GM23338 (cell line): ENCODE measurements around the gene EMILIN2. TPM values are rescaled to one million over a fixed set of nuclear protein-coding genes. Genes with fewer than 3 reads are reported as not detected.

ENCODE experiments used
- CREB1 ChIP-seq: fragments of 250-450 bp; sonication (Bioruptor Pico); IDR thresholded peaks from 2 replicates; pipeline ENCODE4 v1.5.0; 2020; ENCODE audit warnings: low read depth, mild to moderate bottlenecking, moderate library complexity
- EZH2 ChIP-seq: fragments of 200-600 bp; sonication (generic); IDR thresholded peaks from one replicate; pipeline ENCODE4 v1.8.0; 2017; ENCODE audit warnings: antibody characterized with exemption, mild to moderate bottlenecking, low read depth; ENCODE audit not compliant: unreplicated experiment
- EZH2phosphoT487 ChIP-seq: fragments of 200-600 bp; sonication (generic); IDR thresholded peaks from one replicate; pipeline ENCODE4 v1.8.1; 2018; ENCODE audit warnings: antibody characterized with exemption; ENCODE audit not compliant: unreplicated experiment
- JUNB ChIP-seq: IDR thresholded peaks from one replicate; pipeline ENCODE4 v1.6.1; 2016; ENCODE audit warnings: antibody characterized with exemption; ENCODE audit not compliant: unreplicated experiment
- NANOG ChIP-seq: IDR thresholded peaks from 2 replicates; pipeline ENCODE4 v1.6.1; 2016; ENCODE audit warnings: antibody characterized with exemption, borderline replicate concordance
- STAT1 ChIP-seq: IDR thresholded peaks from one replicate; pipeline ENCODE4 v1.6.1; 2016; ENCODE audit warnings: antibody characterized with exemption; ENCODE audit not compliant: unreplicated experiment
- ZNF331 ChIP-seq: fragments of 250-450 bp; sonication (Bioruptor Pico); IDR thresholded peaks from 2 replicates; pipeline ENCODE4 v1.5.0; 2020; ENCODE audit warnings: low read depth, mild to moderate bottlenecking, moderate library complexity
- polyA plus RNA-seq: library from polyadenylated mRNA; unstranded; fragments of >200 nt; fragmentation: Nextera tagmentation; extraction: Ambion mirVana; gene quantifications from 2 replicates; pipeline ENCODE4 v1.2.1, GENCODE V29; 2016
- total RNA-seq: library from RNA; depleted of rRNA; stranded (reverse); fragments of >200 nt; shearing (Covaris generic); gene quantifications from 2 replicates; pipeline ENCODE4 v1.2.3, GENCODE V29; 2014
- TF ChIP-seq, protein P1 (sequence below): fragments of 250-450 bp; sonication (Bioruptor Pico); IDR thresholded peaks from 2 replicates; pipeline ENCODE4 v1.5.0; 2020; ENCODE audit warnings: mild to moderate bottlenecking, moderate library complexity
- TF ChIP-seq, protein P2 (sequence below): IDR thresholded peaks from 2 replicates; pipeline ENCODE4 v1.6.1; 2016; ENCODE audit warnings: antibody characterized with exemption

EMILIN2 gene
- total and polyA plus RNA-seq, 2 experiments from 2014 or later: 3.0 to 11.6 TPM

DNA sequence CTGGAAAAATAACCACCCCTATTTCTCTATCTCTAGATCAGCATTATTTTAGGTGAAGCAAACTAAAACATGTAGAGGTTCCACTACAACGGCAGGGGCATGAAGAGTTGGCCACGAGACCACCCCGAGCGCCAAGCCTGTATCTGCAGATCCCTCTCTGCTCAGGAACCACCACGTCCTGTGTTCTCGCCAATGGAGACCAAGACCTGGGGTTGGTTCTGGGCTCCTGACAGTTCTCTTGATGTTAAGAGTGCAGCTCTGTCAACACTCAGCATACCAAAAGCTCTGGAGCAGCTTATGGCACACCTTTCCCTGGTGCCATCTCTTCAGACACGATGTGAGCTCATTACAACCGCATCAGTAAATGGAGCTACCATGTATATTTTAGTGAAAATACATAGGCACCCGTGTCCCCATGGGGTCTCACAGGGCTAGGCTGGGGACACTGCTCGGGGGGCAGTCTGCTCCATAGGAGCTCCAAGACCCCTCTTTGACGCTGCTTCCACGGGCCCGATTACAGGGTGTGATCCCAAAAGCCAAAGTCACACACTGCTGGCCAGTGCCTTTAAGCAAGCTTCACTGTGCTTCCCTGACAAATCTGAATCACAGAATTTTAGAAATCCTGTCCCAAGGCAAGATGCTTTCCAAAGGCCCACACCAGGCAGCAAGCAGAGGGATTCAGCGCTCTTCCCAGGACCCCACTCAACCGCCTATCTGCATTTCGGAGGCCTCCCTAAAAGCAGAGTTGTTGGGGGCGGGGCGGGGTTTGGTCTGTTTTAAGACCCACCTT, 72.2 kb downstream of the EMILIN2 start (continued):
- TF ChIP-seq, protein P1, sequence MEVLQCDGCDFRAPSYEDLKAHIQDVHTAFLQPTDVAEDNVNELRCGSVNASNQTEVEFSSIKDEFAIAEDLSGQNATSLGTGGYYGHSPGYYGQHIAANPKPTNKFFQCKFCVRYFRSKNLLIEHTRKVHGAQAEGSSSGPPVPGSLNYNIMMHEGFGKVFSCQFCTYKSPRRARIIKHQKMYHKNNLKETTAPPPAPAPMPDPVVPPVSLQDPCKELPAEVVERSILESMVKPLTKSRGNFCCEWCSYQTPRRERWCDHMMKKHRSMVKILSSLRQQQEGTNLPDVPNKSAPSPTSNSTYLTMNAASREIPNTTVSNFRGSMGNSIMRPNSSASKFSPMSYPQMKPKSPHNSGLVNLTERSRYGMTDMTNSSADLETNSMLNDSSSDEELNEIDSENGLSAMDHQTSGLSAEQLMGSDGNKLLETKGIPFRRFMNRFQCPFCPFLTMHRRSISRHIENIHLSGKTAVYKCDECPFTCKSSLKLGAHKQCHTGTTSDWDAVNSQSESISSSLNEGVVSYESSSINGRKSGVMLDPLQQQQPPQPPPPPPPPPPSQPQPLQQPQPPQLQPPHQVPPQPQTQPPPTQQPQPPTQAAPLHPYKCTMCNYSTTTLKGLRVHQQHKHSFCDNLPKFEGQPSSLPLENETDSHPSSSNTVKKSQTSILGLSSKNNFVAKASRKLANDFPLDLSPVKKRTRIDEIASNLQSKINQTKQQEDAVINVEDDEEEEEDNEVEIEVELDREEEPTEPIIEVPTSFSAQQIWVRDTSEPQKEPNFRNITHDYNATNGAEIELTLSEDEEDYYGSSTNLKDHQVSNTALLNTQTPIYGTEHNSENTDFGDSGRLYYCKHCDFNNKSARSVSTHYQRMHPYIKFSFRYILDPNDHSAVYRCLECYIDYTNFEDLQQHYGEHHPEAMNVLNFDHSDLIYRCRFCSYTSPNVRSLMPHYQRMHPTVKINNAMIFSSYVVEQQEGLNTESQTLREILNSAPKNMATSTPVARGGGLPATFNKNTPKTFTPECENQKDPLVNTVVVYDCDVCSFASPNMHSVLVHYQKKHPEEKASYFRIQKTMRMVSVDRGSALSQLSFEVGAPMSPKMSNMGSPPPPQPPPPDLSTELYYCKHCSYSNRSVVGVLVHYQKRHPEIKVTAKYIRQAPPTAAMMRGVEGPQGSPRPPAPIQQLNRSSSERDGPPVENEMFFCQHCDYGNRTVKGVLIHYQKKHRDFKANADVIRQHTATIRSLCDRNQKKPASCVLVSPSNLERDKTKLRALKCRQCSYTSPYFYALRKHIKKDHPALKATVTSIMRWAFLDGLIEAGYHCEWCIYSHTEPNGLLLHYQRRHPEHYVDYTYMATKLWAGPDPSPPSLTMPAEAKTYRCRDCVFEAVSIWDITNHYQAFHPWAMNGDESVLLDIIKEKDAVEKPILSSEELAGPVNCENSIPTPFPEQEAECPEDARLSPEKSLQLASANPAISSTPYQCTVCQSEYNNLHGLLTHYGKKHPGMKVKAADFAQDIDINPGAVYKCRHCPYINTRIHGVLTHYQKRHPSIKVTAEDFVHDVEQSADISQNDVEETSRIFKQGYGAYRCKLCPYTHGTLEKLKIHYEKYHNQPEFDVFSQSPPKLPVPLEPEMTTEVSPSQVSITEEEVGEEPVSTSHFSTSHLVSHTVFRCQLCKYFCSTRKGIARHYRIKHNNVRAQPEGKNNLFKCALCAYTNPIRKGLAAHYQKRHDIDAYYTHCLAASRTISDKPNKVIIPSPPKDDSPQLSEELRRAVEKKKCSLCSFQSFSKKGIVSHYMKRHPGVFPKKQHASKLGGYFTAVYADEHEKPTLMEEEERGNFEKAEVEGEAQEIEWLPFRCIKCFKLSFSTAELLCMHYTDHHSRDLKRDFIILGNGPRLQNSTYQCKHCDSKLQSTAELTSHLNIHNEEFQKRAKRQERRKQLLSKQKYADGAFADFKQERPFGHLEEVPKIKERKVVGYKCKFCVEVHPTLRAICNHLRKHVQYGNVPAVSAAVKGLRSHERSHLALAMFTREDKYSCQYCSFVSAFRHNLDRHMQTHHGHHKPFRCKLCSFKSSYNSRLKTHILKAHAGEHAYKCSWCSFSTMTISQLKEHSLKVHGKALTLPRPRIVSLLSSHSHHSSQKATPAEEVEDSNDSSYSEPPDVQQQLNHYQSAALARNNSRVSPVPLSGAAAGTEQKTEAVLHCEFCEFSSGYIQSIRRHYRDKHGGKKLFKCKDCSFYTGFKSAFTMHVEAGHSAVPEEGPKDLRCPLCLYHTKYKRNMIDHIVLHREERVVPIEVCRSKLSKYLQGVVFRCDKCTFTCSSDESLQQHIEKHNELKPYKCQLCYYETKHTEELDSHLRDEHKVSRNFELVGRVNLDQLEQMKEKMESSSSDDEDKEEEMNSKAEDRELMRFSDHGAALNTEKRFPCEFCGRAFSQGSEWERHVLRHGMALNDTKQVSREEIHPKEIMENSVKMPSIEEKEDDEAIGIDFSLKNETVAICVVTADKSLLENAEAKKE: no peak
- TF ChIP-seq NANOG (no peak), CREB1 (CRISPR knock-in tag) (no peak), JUNB (no peak), STAT1 (no peak), EZH2phosphoT487 (no peak), EZH2 (no peak), ZNF331 (CRISPR knock-in tag) (no peak)
- TF ChIP-seq, protein P2, sequence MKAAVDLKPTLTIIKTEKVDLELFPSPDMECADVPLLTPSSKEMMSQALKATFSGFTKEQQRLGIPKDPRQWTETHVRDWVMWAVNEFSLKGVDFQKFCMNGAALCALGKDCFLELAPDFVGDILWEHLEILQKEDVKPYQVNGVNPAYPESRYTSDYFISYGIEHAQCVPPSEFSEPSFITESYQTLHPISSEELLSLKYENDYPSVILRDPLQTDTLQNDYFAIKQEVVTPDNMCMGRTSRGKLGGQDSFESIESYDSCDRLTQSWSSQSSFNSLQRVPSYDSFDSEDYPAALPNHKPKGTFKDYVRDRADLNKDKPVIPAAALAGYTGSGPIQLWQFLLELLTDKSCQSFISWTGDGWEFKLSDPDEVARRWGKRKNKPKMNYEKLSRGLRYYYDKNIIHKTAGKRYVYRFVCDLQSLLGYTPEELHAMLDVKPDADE: no peak
